CD4-positive, alpha-beta memory T cell (primary cell): ENCODE data around the gene HEG1. TPM values are rescaled to one million over a fixed set of nuclear protein-coding genes. Genes with fewer than 3 reads are reported as not detected.

ENCODE experiments used
- CTCF ChIA-PET: fragments of 350-600 bp; sonication (Branson Sonifier 250); formaldehyde crosslinking; loops from one replicate; lab custom pipeline; 2021; ENCODE audit warnings: inconsistent platforms; ENCODE audit not compliant: partially characterized antibody; lab: Charles Lee
- POLR2A ChIA-PET: fragments of 350-600 bp; sonication (Branson Sonifier 250); formaldehyde crosslinking; loops from one replicate; lab custom pipeline; 2021; ENCODE audit not compliant: partially characterized antibody; lab: Charles Lee
- DNase-seq, 5 donors: peaks; one replicate each; pipeline versions ENCODE4 v3.0.0 to v3.0.0-alpha.2; 2020 to 2022; ENCODE audit warnings: mixed read lengths in 1 of 5
- H3K27ac ChIP-seq: one replicate; pipeline ENCODE4 v1.7.0; 2013; ENCODE audit warnings: low read depth, low read length
- H3K27me3 ChIP-seq: 2 replicates; pipeline ENCODE4 v1.7.0; 2013; ENCODE audit warnings: mild to moderate bottlenecking, low read length, moderate library complexity; ENCODE audit not compliant: insufficient read depth
- H3K36me3 ChIP-seq: 2 replicates; pipeline ENCODE4 v1.7.0; 2013; ENCODE audit warnings: mild to moderate bottlenecking, low read length, moderate library complexity; ENCODE audit not compliant: insufficient read depth
- H3K4me1 ChIP-seq: 2 replicates; pipeline ENCODE4 v1.7.0; 2013; ENCODE audit warnings: mild to moderate bottlenecking, low read length, moderate library complexity; ENCODE audit not compliant: insufficient read depth
- H3K4me3 ChIP-seq, 2 donors: one replicate each; pipeline ENCODE4 v1.7.0; 2013; ENCODE audit warnings: low read length in 2 of 2, mild to moderate bottlenecking in 1 of 2
- H3K9me3 ChIP-seq, 2 donors: one replicate each; pipeline ENCODE4 v1.7.0; 2013; ENCODE audit warnings: low read length in 2 of 2, control low read depth in 1 of 2; ENCODE audit not compliant: control insufficient read depth in 1 of 2
- H3K27ac Mint-ChIP-seq, 7 donors: one replicate each; pipeline ENCODE4 v1.8.0; 2020 to 2021; ENCODE audit warnings: mixed read lengths in 7 of 7, mild to moderate bottlenecking in 6 of 7, inconsistent platforms in 3 of 7, moderate library complexity in 3 of 7
- H3K27me3 Mint-ChIP-seq, 2 donors: one replicate each; pipeline ENCODE4 v1.8.0; 2020 to 2021; ENCODE audit warnings: mixed read lengths in 2 of 2
- H3K36me3 Mint-ChIP-seq, 2 donors: one replicate each; pipeline ENCODE4 v1.8.0; 2020 to 2021; ENCODE audit warnings: mixed read lengths in 2 of 2, inconsistent platforms in 1 of 2, mild to moderate bottlenecking in 1 of 2
- H3K4me1 Mint-ChIP-seq, 4 donors: one replicate each; pipeline ENCODE4 v1.8.0; 2020 to 2021; ENCODE audit warnings: mixed read lengths in 4 of 4, mild to moderate bottlenecking in 1 of 4
- H3K4me3 Mint-ChIP-seq, 8 donors: one replicate each; pipeline ENCODE4 v1.8.0; 2020 to 2021; ENCODE audit warnings: mixed read lengths in 8 of 8, mild to moderate bottlenecking in 7 of 8, moderate library complexity in 6 of 8, inconsistent platforms in 3 of 8
- H3K9me3 Mint-ChIP-seq, 8 donors: one replicate each; pipeline ENCODE4 v1.8.0; 2020 to 2021; ENCODE audit warnings: mixed read lengths in 8 of 8, mild to moderate bottlenecking in 5 of 8, inconsistent platforms in 3 of 8, moderate library complexity in 1 of 8
- intact Hi-C: fragments of 100-400 bp; cut with micrococcal nuclease; formaldehyde crosslinking; loops from one replicate; pipeline ENCODE4 v1.15.1; 2023
- polyA plus RNA-seq, 2 donors: library from polyadenylated mRNA; unstranded; fragments of 300-500 nt; fragmentation: Illumina TruSeq; gene quantifications; one replicate each; pipeline ENCODE4 v1.2.3, GENCODE V29; 2021
- total RNA-seq, 2 experiments: library from RNA; stranded (reverse); gene quantifications; one replicate each; pipeline ENCODE4 v1.2.3, GENCODE V29; 2021

HEG1 gene
- total and polyA plus RNA-seq, 4 experiments from 2014 or later = 1.1 to 21.7 (median 12.5) TPM

GRCh38 chr3:125077864-125078263 lies 22.1 kb upstream of the HEG1 start:
- intact Hi-C loops = no loop called here
- peak overlapping the region in 1 of 7 donors; percentile 59 for H3K27ac Mint-ChIP-seq
- no peak for DNase-seq
- CTCF ChIA-PET = no interaction called here
- no peak overlapping the region for H3K4me3 Mint-ChIP-seq
- POLR2A ChIA-PET = no interaction called here
- Histone ChIP-seq H3K27ac (no peak overlapping the region), H3K27me3 (no peaks in the 10 kb centered on the region), H3K4me3 (no peak overlapping the region), H3K4me1 (no peaks in the 10 kb centered on the region), H3K9me3 (no peaks in the 10 kb centered on the region), H3K36me3 (no peaks in the 10 kb centered on the region)
- no peaks in the 10 kb centered on the region for H3K4me1 Mint-ChIP-seq
- no peaks in the 10 kb centered on the region for H3K9me3 Mint-ChIP-seq
- H3K27me3 Mint-ChIP-seq = peaks cover 1 to 2% of the 10 kb centered on the region in 2 donors
- H3K36me3 Mint-ChIP-seq = no peaks in the 10 kb centered on the region

- Mint-ChIP-seq H3K27me3 (peaks cover 0 to 2% of the 10 kb centered on the region in 2 donors), H3K9me3 (no peaks in the 10 kb centered on the region), H3K36me3 (no peaks in the 10 kb centered on the region), H3K4me1 (no peaks in the 10 kb centered on the region), H3K4me3 (no peak overlapping the region), H3K27ac (no peak overlapping the region)
- Histone ChIP-seq H3K4me1 (no peaks in the 10 kb centered on the region), H3K4me3 (no peak overlapping the region), H3K27ac (no peak overlapping the region), H3K36me3 (no peaks in the 10 kb centered on the region), H3K27me3 (no peaks in the 10 kb centered on the region), H3K9me3 (no peaks in the 10 kb centered on the region)
- CTCF ChIA-PET = no interaction called here
- no peak for DNase-seq
- POLR2A ChIA-PET = no interaction called here
- intact Hi-C loops = no loop called here
Observed at GRCh38 chr3:125076464-125076863, 20.7 kb upstream of the HEG1 start.

GRCh38 chr3:125075738-125076137 lies 19.9 kb upstream of the HEG1 start:
- ChIA-PET POLR2A (no interaction called here), CTCF (no interaction called here)
- Mint-ChIP-seq H3K4me3 (no peak overlapping the region), H3K9me3 (no peaks in the 10 kb centered on the region), H3K4me1 (no peaks in the 10 kb centered on the region), H3K36me3 (no peaks in the 10 kb centered on the region), H3K27ac (no peak overlapping the region), H3K27me3 (peaks cover 0 to 2% of the 10 kb centered on the region in 2 donors)
- H3K9me3 ChIP-seq = no peaks in the 10 kb centered on the region
- H3K4me3 ChIP-seq = no peak overlapping the region
- H3K36me3 ChIP-seq = no peaks in the 10 kb centered on the region
- no peaks in the 10 kb centered on the region for H3K27me3 ChIP-seq
- no peak for DNase-seq
- no peak overlapping the region for H3K27ac ChIP-seq
- no peaks in the 10 kb centered on the region for H3K4me1 ChIP-seq
- intact Hi-C loops = no loop called here

- Histone ChIP-seq H3K27ac (no peak overlapping the region), H3K4me1 (peaks cover 6% of the 10 kb centered on the region), H3K9me3 (no peaks in the 10 kb centered on the region), H3K36me3 (no peaks in the 10 kb centered on the region), H3K4me3 (no peak overlapping the region), H3K27me3 (no peaks in the 10 kb centered on the region)
- DNase-seq = no peak
- CTCF ChIA-PET = no interaction called here
- Mint-ChIP-seq H3K36me3 (no peaks in the 10 kb centered on the region), H3K4me3 (no peak overlapping the region), H3K9me3 (no peaks in the 10 kb centered on the region), H3K27me3 (no peaks in the 10 kb centered on the region), H3K4me1 (peaks cover 3 to 7% (median 5%) of the 10 kb centered on the region in 4 donors), H3K27ac (peak overlapping the region in 1 of 7 donors; percentile 76)
- POLR2A ChIA-PET = no interaction called here
- intact Hi-C loops = no loop called here
Observed at GRCh38 chr3:125073390-125073905, 17.7 kb upstream of the HEG1 start.

GRCh38 chr3:125072749-125073389 lies 17.1 kb upstream of the HEG1 start:
- CTCF ChIA-PET = no interaction called here
- no peak overlapping the region for H3K4me3 Mint-ChIP-seq
- H3K9me3 Mint-ChIP-seq = no peaks in the 10 kb centered on the region
- Histone ChIP-seq H3K4me3 (no peak overlapping the region), H3K27me3 (no peaks in the 10 kb centered on the region), H3K4me1 (peaks cover 6% of the 10 kb centered on the region), H3K36me3 (no peaks in the 10 kb centered on the region), H3K27ac (no peak overlapping the region), H3K9me3 (no peaks in the 10 kb centered on the region)
- POLR2A ChIA-PET = no interaction called here
- H3K4me1 Mint-ChIP-seq = peaks cover 3 to 7% (median 5%) of the 10 kb centered on the region in 4 donors
- H3K36me3 Mint-ChIP-seq = no peaks in the 10 kb centered on the region
- no peak overlapping the region for H3K27ac Mint-ChIP-seq
- no peaks in the 10 kb centered on the region for H3K27me3 Mint-ChIP-seq
- intact Hi-C loops = no loop called here
- no peak for DNase-seq

GRCh38 chr3:125072301-125072700 lies 16.5 kb upstream of the HEG1 start:
- H3K27me3 Mint-ChIP-seq = no peaks in the 10 kb centered on the region
- H3K4me3 Mint-ChIP-seq = no peak overlapping the region
- no peaks in the 10 kb centered on the region for H3K9me3 Mint-ChIP-seq
- Histone ChIP-seq H3K27ac (no peak overlapping the region), H3K27me3 (no peaks in the 10 kb centered on the region), H3K36me3 (no peaks in the 10 kb centered on the region), H3K4me1 (peaks cover 6% of the 10 kb centered on the region), H3K9me3 (no peaks in the 10 kb centered on the region), H3K4me3 (no peak overlapping the region)
- POLR2A ChIA-PET = no interaction called here
- peaks cover 3 to 7% (median 5%) of the 10 kb centered on the region in 4 donors for H3K4me1 Mint-ChIP-seq
- H3K27ac Mint-ChIP-seq = no peak overlapping the region
- CTCF ChIA-PET = no interaction called here
- no peak for DNase-seq
- intact Hi-C loops = no loop called here
- no peaks in the 10 kb centered on the region for H3K36me3 Mint-ChIP-seq

GRCh38 chr3:125069968-125070745 lies 14.4 kb upstream of the HEG1 start:
- no peaks in the 10 kb centered on the region for H3K9me3 ChIP-seq
- intact Hi-C loops = no loop called here
- ChIA-PET CTCF (interaction anchor here (0.7 kb wide), 1 partner anchor 36 kb away, joined by 3 read pairs; no protein-coding TSS in a partner anchor), POLR2A (interaction anchor here (0.6 kb wide), 1 partner anchor 90 kb away, joined by 6 read pairs; no protein-coding TSS in a partner anchor)
- H3K36me3 ChIP-seq = no peaks in the 10 kb centered on the region
- Mint-ChIP-seq H3K36me3 (no peaks in the 10 kb centered on the region), H3K4me1 (peaks cover 3 to 7% (median 5%) of the 10 kb centered on the region in 4 donors), H3K9me3 (no peaks in the 10 kb centered on the region), H3K27me3 (peaks cover 0 to 1% of the 10 kb centered on the region in 2 donors), H3K4me3 (no peak overlapping the region), H3K27ac (no peak overlapping the region)
- no peak overlapping the region for H3K27ac ChIP-seq
- no peaks in the 10 kb centered on the region for H3K27me3 ChIP-seq
- peaks cover 6% of the 10 kb centered on the region for H3K4me1 ChIP-seq
- no peak overlapping the region for H3K4me3 ChIP-seq
- DNase-seq = no peak
